H1 (cell line): ENCODE data around the gene RAB24. TPM values are rescaled to one million over a fixed set of nuclear protein-coding genes. Genes with fewer than 3 reads are reported as not detected.

Experiments
- CTCF ChIA-PET: fragments of 300-600 bp; sonication (Branson Sonifier 250); formaldehyde crosslinking; loops from one replicate; lab custom pipeline; 2021; ENCODE audit not compliant: partially characterized antibody; lab: Charles Lee
- POLR2A ChIA-PET: fragments of 300-600 bp; sonication (Branson Sonifier 250); formaldehyde crosslinking; loops from one replicate; lab custom pipeline; 2021; ENCODE audit warnings: inconsistent platforms; ENCODE audit not compliant: partially characterized antibody; lab: Charles Lee
- DNase-seq, 2 experiments: peaks; one replicate each; pipeline versions ENCODE4 v3.0.0 to v3.0.0-alpha.2; 2010 to 2022; ENCODE audit warnings: low spot score in 2 of 2, low read depth in 1 of 2, mixed read lengths in 1 of 2
- FAIRE-seq: peaks from 2 replicates; lab custom pipeline; 2011; peaks lifted over from hg19 to GRCh38; lab: Jason Lieb, UNC
- H2AFZ ChIP-seq: 2 replicates; pipeline ENCODE4 v1.8.1; 2012; ENCODE audit warnings: low read length, inconsistent platforms
- H2AK5ac ChIP-seq: 2 replicates; pipeline ENCODE4 v1.6.1; 2013; ENCODE audit warnings: low read depth, low read length
- H2BK120ac ChIP-seq: replicated peaks from 2 replicates; pipeline ENCODE3; 2013; ENCODE audit warnings: low read depth, low read length, inconsistent platforms
- H2BK12ac ChIP-seq: 2 replicates; pipeline ENCODE4 v1.6.1; 2013; ENCODE audit warnings: low read depth, low read length
- H2BK15ac ChIP-seq: 2 replicates; pipeline ENCODE4 v1.6.1; 2013; ENCODE audit warnings: low read length
- H2BK20ac ChIP-seq: 2 replicates; pipeline ENCODE4 v1.6.1; 2013; ENCODE audit warnings: low read length
- H2BK5ac ChIP-seq: 2 replicates; pipeline ENCODE4 v1.6.1; 2013; ENCODE audit warnings: low read depth, low read length
- H3K14ac ChIP-seq: 2 replicates; pipeline ENCODE4 v1.6.1; 2013; ENCODE audit warnings: inconsistent platforms; ENCODE audit not compliant: insufficient read length
- H3K18ac ChIP-seq: 2 replicates; pipeline ENCODE4 v1.6.1; 2013; ENCODE audit warnings: low read length; ENCODE audit errors: extremely low read depth
- H3K23ac ChIP-seq: 2 replicates; pipeline ENCODE4 v1.6.1; 2013; ENCODE audit warnings: inconsistent platforms; ENCODE audit not compliant: insufficient read length
- H3K23me2 ChIP-seq: 2 replicates; pipeline ENCODE4 v1.6.1; 2013; ENCODE audit warnings: low read depth, low read length
- H3K27ac ChIP-seq: 2 replicates; pipeline ENCODE4 v1.6.1; 2011; ENCODE audit warnings: low read depth, low read length, inconsistent platforms
- H3K27me3 ChIP-seq, 4 experiments: replicated peaks in 1 of 4; 1 replicate in 1 of 4; 2 replicates in 3 of 4; pipeline versions ENCODE4 v1.6.1 to v1.8.1; 2011 to 2013; ENCODE audit warnings: low read length in 3 of 4, mild to moderate bottlenecking in 3 of 4, inconsistent platforms in 2 of 4, mixed read lengths in 2 of 4, moderate library complexity in 1 of 4; ENCODE audit not compliant: control insufficient read depth in 3 of 4, insufficient read depth in 3 of 4; ENCODE audit errors: extremely low read depth in 1 of 4
- H3K36me3 ChIP-seq, 4 experiments: 2 replicates each; pipeline versions ENCODE4 v1.6.1 to v1.8.1; 2011 to 2013; ENCODE audit warnings: mild to moderate bottlenecking in 4 of 4, low read length in 3 of 4, moderate library complexity in 2 of 4, control low read depth in 1 of 4, inconsistent platforms in 1 of 4; ENCODE audit not compliant: insufficient read depth in 4 of 4, control insufficient read depth in 2 of 4
- H3K4ac ChIP-seq: replicated peaks from 2 replicates; pipeline ENCODE3; 2013; ENCODE audit warnings: low read length, low read depth, mixed read lengths, inconsistent platforms; ENCODE audit not compliant: insufficient read length
- H3K4me1 ChIP-seq, 4 experiments: replicated peaks in 1 of 4; 1 replicate in 1 of 4; 2 replicates in 3 of 4; pipeline versions ENCODE4 v1.6.1 to v1.8.1; 2011 to 2013; ENCODE audit warnings: low read length in 3 of 4, inconsistent platforms in 2 of 4, mixed read lengths in 1 of 4; ENCODE audit not compliant: insufficient read depth in 4 of 4, control insufficient read depth in 3 of 4
- H3K4me2 ChIP-seq, 2 experiments: 2 replicates each; pipeline versions ENCODE4 v1.6.1 to v1.8.1; 2011 to 2013; ENCODE audit warnings: low read depth in 2 of 2, low read length in 2 of 2, control low read depth in 1 of 2, inconsistent platforms in 1 of 2, mild to moderate bottlenecking in 1 of 2; ENCODE audit not compliant: insufficient read depth in 1 of 2
- H3K4me3 ChIP-seq, 4 experiments: fragments of 200-600, 300-600 bp in 1 of 4; sonication (generic), shearing (Covaris generic), sonication (Bioruptor Twin) in 1 of 4; 2 replicates each; pipeline versions ENCODE4 v1.5.1 to v1.8.1; 2011 to 2016; ENCODE audit warnings: low read length in 4 of 4, low read depth in 3 of 4, control low read depth in 2 of 4, inconsistent platforms in 2 of 4, mild to moderate bottlenecking in 2 of 4, mixed read lengths in 1 of 4, moderate library complexity in 1 of 4; ENCODE audit not compliant: insufficient read depth in 2 of 4; ENCODE audit errors: extremely low read depth in 1 of 4
- H3K56ac ChIP-seq: replicated peaks from 2 replicates; pipeline ENCODE3; 2013; ENCODE audit warnings: low read depth, mild to moderate bottlenecking, mixed read lengths, low read length, inconsistent platforms; ENCODE audit not compliant: insufficient read length
- H3K79me1 ChIP-seq: 2 replicates; pipeline ENCODE4 v1.6.1; 2013; ENCODE audit warnings: low read depth, low read length, control low read depth
- H3K79me2 ChIP-seq, 2 experiments: 2 replicates each; pipeline versions ENCODE4 v1.6.1 to v1.8.1; 2012 to 2013; ENCODE audit warnings: low read length in 2 of 2, mild to moderate bottlenecking in 2 of 2, inconsistent platforms in 1 of 2; ENCODE audit not compliant: insufficient read depth in 2 of 2, control insufficient read depth in 1 of 2
- H3K9ac ChIP-seq, 4 experiments: replicated peaks in 1 of 4; 1 replicate in 1 of 4; 2 replicates in 3 of 4; pipeline versions ENCODE4 v1.6.1 to v1.8.1; 2011 to 2013; ENCODE audit warnings: low read depth in 3 of 4, low read length in 3 of 4, control low read depth in 2 of 4, mild to moderate bottlenecking in 2 of 4, moderate library complexity in 2 of 4, inconsistent platforms in 1 of 4; ENCODE audit errors: extremely low read depth in 1 of 4
- H3K9me3 ChIP-seq, 2 experiments: 2 replicates each; pipeline versions ENCODE4 v1.6.1 to v1.8.1; 2012 to 2013; ENCODE audit warnings: mild to moderate bottlenecking in 2 of 2, moderate library complexity in 2 of 2, control low read depth in 1 of 2, inconsistent platforms in 1 of 2, low read depth in 1 of 2, low read length in 1 of 2, mixed read lengths in 1 of 2; ENCODE audit not compliant: insufficient read depth in 2 of 2
- H4K20me1 ChIP-seq, 2 experiments: replicated peaks in 1 of 2; 2 replicates each; pipeline versions ENCODE3 to v1.8.1; 2011 to 2013; ENCODE audit warnings: inconsistent platforms in 2 of 2, low read length in 2 of 2, mild to moderate bottlenecking in 1 of 2; ENCODE audit not compliant: insufficient read depth in 2 of 2, control insufficient read depth in 1 of 2
- H4K5ac ChIP-seq: 2 replicates; pipeline ENCODE4 v1.6.1; 2013; ENCODE audit warnings: low read length, low read depth, mixed read lengths, inconsistent platforms; ENCODE audit not compliant: insufficient read length
- H4K8ac ChIP-seq: 2 replicates; pipeline ENCODE4 v1.8.0; 2013; ENCODE audit warnings: mild to moderate bottlenecking, moderate library complexity, low read length, inconsistent platforms; ENCODE audit not compliant: insufficient read depth; ENCODE audit errors: extremely low read depth
- H4K91ac ChIP-seq: replicated peaks from 2 replicates; pipeline ENCODE3; 2013; ENCODE audit warnings: low read length, mixed read lengths, inconsistent platforms; ENCODE audit not compliant: insufficient read length
- BACH1 ChIP-seq: IDR thresholded peaks from 2 replicates; pipeline ENCODE4 v1.6.1; 2012; ENCODE audit warnings: low read length, improper control_type of control experiment
- CBX5 ChIP-seq: fragments of 300-800, 300-1000 bp; sonication (generic); IDR thresholded peaks from 2 replicates; pipeline ENCODE4 v1.7.1; 2016; ENCODE audit warnings: antibody characterized with exemption, low read length, low read depth
- CBX8 ChIP-seq: fragments of 300-800, 300-1000 bp; sonication (generic); IDR thresholded peaks from 2 replicates; pipeline ENCODE4 v1.7.1; 2016; ENCODE audit warnings: low read depth, low read length, borderline replicate concordance
- EP300 ChIP-seq, 2 experiments: IDR thresholded peaks; 1 replicate in 1 of 2; 2 replicates in 1 of 2; pipeline ENCODE4 v1.6.1; 2011 to 2012; ENCODE audit warnings: low read depth in 2 of 2, low read length in 2 of 2, mild to moderate bottlenecking in 2 of 2, borderline replicate concordance in 1 of 2, inconsistent platforms in 1 of 2, moderate library complexity in 1 of 2
- FOSL1 ChIP-seq: IDR thresholded peaks from 2 replicates; pipeline ENCODE4 v1.6.1; 2011; ENCODE audit warnings: mild to moderate bottlenecking, low read depth, low read length, moderate library complexity; ENCODE audit not compliant: insufficient read depth
- GTF2F1 ChIP-seq: IDR thresholded peaks from 2 replicates; pipeline ENCODE4 v1.6.1; 2012; ENCODE audit warnings: low read depth, low read length, improper control_type of control experiment, borderline replicate concordance
- NRF1 ChIP-seq: IDR thresholded peaks from 2 replicates; pipeline ENCODE4 v1.6.1; 2011; ENCODE audit warnings: mild to moderate bottlenecking, low read depth, low read length, improper control_type of control experiment
- POLR2AphosphoS5 ChIP-seq: IDR thresholded peaks from 2 replicates; pipeline ENCODE4 v1.6.1; 2011; ENCODE audit warnings: low read depth, low read length
- RBBP5 ChIP-seq: IDR thresholded peaks from 2 replicates; pipeline ENCODE4 v1.7.1; 2012; ENCODE audit warnings: low read depth, mild to moderate bottlenecking, inconsistent platforms, low read length, moderate library complexity, borderline replicate concordance
- RNF2 ChIP-seq: fragments of 200-900, 300-1000 bp; sonication (generic); IDR thresholded peaks from 2 replicates; pipeline ENCODE4 v1.7.1; 2016; ENCODE audit warnings: borderline replicate concordance, low read depth, mild to moderate bottlenecking, antibody characterized with exemption, low read length; ENCODE audit not compliant: poor library complexity, severe bottlenecking; ENCODE audit errors: missing control alignments
- SP4 ChIP-seq: IDR thresholded peaks from 2 replicates; pipeline ENCODE4 v1.6.1; 2012; ENCODE audit warnings: low read length, inconsistent platforms
- SRF ChIP-seq: IDR thresholded peaks from 2 replicates; pipeline ENCODE4 v1.6.1; 2011; ENCODE audit warnings: mild to moderate bottlenecking, low read depth, low read length, moderate library complexity
- WGBS, 2 experiments: shearing (Covaris generic) in 1 of 2; methylation state at CpG; one replicate each; pipeline versions ENCODE4 v1.1.6 to v1.1.7; 2013 to 2015; ENCODE audit warnings: low lambda C conversion rate in 2 of 2, mixed read lengths in 2 of 2, inconsistent platforms in 1 of 2, low coverage in 1 of 2, missing lambda C conversion rate in 1 of 2; ENCODE audit not compliant: insufficient replicate concordance in 2 of 2, insufficient coverage in 1 of 2, insufficient read length in 1 of 2; ENCODE audit errors: extremely low coverage in 1 of 2, missing lambda C conversion rate in 1 of 2; 5-methylcytosine and 5-hydroxymethylcytosine counted together
- polyA plus RNA-seq, 7 experiments: library from polyadenylated mRNA; depleted of rRNA in 3 of 7; stranded (reverse) in 5 of 7; unstranded in 2 of 7; fragments of >200 nt in 5 of 7; fragments of 200-250 nt in 2 of 7; gene quantifications; 1 replicate in 5 of 7; 2 replicates in 1 of 7; 4 replicates in 1 of 7; pipeline versions ENCODE4 v1.2.1 to v1.2.3, GENCODE V29; 2011 to 2013; ENCODE audit warnings: missing spikeins in 2 of 7, mixed read lengths in 2 of 7
- total RNA-seq: library from RNA; stranded (reverse); fragmentation: NEBNext Ultra II Directional; extraction: Animal tissue kit (Norgen Biotek cat#: 25700); gene quantifications from 2 replicates; pipeline ENCODE4 v1.2.1, GENCODE V29; 2021

RAB24 gene
- total and polyA plus RNA-seq, 2 of the 8 experiments (the other 6 are each of a cell fraction or from before 2014, with no cell fraction given) = 18.8 to 33.8 TPM

DNA sequence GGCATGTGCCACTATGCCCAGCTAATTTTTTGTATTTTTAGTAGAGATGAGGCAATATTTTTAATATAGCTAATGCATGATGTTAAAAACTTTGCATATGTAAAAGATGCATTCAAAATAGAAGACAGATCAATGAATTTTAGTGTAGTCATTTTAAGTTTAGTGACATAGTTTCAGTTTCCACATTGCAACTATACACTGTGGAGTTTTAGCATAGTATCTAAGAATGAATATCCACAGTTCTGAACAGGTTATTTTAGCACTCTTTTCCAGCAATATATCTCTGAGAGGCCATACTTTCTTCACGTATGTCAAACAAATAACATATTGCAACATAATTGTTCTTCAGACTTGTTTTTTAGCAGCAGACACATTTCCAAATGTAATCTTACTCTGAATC lies 39.3 kb downstream of the RAB24 start:
- H3K18ac ChIP-seq = no peak overlapping the region
- 0 out of 2 replicates have a peak, but pooled peaks cover 2% of the 10 kb centered on the region for H3K79me1 ChIP-seq
- H4K8ac ChIP-seq = no peak overlapping the region
- H2AK5ac ChIP-seq = no peak overlapping the region
- H3K79me2 ChIP-seq = no peaks in the 10 kb centered on the region; a peak in 1 of 4 replicates
- no peak overlapping the region for H2AFZ ChIP-seq
- H3K27ac ChIP-seq = no peak overlapping the region
- no peaks in the 10 kb centered on the region for H4K20me1 ChIP-seq
- TF ChIP-seq POLR2AphosphoS5 (no peak), RBBP5 (no peak), FOSL1 (no peak), SRF (no peak), EP300 (IDR thresholded peaks at IDR 0.05; ENCODE audit: borderline replicate concordance in 1 of 2, low read depth in 2 of 2, low read length in 2 of 2) (no peak), RNF2 (no peak), CBX8 (no peak), NRF1 (no peak), GTF2F1 (no peak), BACH1 (no peak), SP4 (no peak), CBX5 (no peak)
- no peak overlapping the region for H3K56ac ChIP-seq
- H4K5ac ChIP-seq = no peak overlapping the region
- no peak overlapping the region for H3K4me3 ChIP-seq
- no peak for FAIRE-seq
- H2BK15ac ChIP-seq = no peak overlapping the region
- H3K4ac ChIP-seq = no peak overlapping the region
- WGBS, 2 experiments = 100% methylated on average over 1 of the region's 1 CpG; no CpG with 5 or more reads in 1 of the 2 experiments
- no peak overlapping the region for H3K23ac ChIP-seq
- no peak for DNase-seq
- H3K9me3 ChIP-seq = no peaks in the 10 kb centered on the region
- no peak overlapping the region for H2BK5ac ChIP-seq
- no peak overlapping the region for H3K14ac ChIP-seq
- no peak overlapping the region for H4K91ac ChIP-seq
- H3K36me3 ChIP-seq = peaks cover 21 to 80% (median 54%) of the 10 kb centered on the region in 4 experiments
- ChIA-PET POLR2A (interaction anchor here (0.9 to 1.8 kb wide), 2 partner anchors 9 to 22 kb away, joined by 5 to 8 read pairs; no protein-coding TSS in a partner anchor), CTCF (interaction anchor here (0.9 to 1.3 kb wide), 3 partner anchors 9 to 386 kb away, joined by 3 read pairs; no protein-coding TSS in a partner anchor)
- no peak overlapping the region for H3K9ac ChIP-seq
- H2BK120ac ChIP-seq = no peak overlapping the region
- no peak overlapping the region for H2BK12ac ChIP-seq
- no peak overlapping the region for H2BK20ac ChIP-seq
- no peaks in the 10 kb centered on the region for H3K4me1 ChIP-seq
- H3K4me2 ChIP-seq = no peak overlapping the region
- H3K23me2 ChIP-seq = no peaks in the 10 kb centered on the region
- H3K27me3 ChIP-seq = no peaks in the 10 kb centered on the region
